ENCODE results near the gene ERCC1.

GRCh38 chr19:45428384-45429231, 4.9 kb upstream of the ERCC1 start:
- TF ChIP-seq EZH2 (IDR thresholded peaks at IDR 0.05) (no peak), POLR2AphosphoS5 (IDR thresholded peaks at IDR 0.05; ENCODE audit: borderline replicate concordance, low read depth, low read length) (no peak)

Measured in SK-N-MC (cell line).